Stimulated activated CD8-positive, alpha-beta memory T cell treated with anti-CD3 and anti-CD28 coated beads, Interleukin-7, amount 100 ng/mL, for 1 hour (primary cell): ENCODE measurements around the gene LRRC45.

Source experiments
- DNase-seq, 2 donors: peaks; one replicate each; pipeline ENCODE4 v3.0.0-alpha.2; 2020; ENCODE audit warnings: low read depth in 2 of 2

LRRC45 gene

GRCh38 chr17:82018989-82019689 is 4.0 kb upstream of the LRRC45 start:
- no peak for DNase-seq

- DNase-seq: peak in 1 of 2 donors; percentile 50
Observed at GRCh38 chr17:82019690-82020571, 3.2 kb upstream of the LRRC45 start.

- no peak for DNase-seq
Observed at GRCh38 chr17:82020572-82021106, 2.5 kb upstream of the LRRC45 start.

GRCh38 chr17:82021107-82021899 is 1.8 kb upstream of the LRRC45 start:
- peak in 1 of 2 donors; percentile 35 for DNase-seq

GRCh38 chr17:82021900-82022309 is 1.2 kb upstream of the LRRC45 start:
- no peak for DNase-seq

DNA sequence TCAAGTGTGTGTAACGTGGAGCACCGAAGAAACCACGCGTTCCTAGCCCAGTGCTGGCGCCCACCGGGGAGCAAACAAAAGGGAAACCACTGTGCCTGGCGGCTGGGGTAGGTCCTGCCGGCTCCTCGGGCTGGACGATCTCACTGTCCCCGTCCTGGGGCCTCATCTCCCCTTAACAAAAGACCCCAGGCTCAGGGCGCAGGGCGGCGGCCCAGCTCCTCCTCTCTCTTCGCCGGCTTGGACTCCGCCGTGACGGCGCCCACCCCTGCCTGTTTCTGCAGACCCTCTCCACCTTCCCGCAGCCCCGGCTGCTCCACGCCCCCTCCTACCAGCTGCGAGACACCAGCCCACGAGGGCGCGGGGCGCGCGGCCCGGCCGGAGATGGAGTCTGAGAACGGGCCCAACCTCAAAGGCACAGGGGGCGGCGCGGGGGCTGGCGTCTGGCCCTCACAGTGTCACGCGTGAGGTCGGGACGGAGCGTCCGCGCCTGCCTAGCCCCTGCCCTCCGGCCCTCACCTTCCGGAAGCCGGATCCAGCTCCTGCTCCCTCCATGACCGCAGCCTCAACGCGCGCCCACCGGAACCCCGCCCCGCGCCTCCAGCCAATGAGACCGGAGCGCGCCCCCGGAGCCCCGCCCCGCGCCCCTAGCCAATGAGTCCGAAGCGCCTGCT is 660 bp upstream of the LRRC45 start, which contains the start of gene CENPX:
CENPX (minus strand) TSS at position 569 of the 671 bp plus-strand sequence; CDS start at position 552, 17 bp downstream.
- DNase-seq: no peak

GRCh38 chr17:82023447-82024241 is 539 bp downstream of the LRRC45 start:
- DNase-seq: no peak

DNA sequence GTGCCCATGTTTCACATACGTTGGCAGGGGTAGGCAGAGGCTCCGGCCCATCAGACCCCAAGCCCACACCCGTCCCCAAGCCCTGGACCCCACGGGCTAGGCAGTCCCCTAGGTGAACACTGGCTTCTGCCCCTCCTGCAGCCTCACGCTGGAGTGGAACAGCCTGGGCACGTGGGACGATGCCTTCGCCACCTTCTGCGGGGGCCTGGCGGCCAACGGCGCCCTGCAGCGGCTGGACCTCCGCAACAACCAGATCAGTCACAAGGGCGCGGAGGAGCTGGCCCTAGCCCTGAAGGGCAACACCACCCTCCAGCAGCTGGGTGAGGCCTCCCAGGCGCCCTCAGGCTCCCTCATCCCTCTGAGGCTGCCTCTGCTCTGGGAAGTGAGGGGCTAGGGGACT is 1.8 kb downstream of the LRRC45 start:
- DNase-seq: no peak

DNA sequence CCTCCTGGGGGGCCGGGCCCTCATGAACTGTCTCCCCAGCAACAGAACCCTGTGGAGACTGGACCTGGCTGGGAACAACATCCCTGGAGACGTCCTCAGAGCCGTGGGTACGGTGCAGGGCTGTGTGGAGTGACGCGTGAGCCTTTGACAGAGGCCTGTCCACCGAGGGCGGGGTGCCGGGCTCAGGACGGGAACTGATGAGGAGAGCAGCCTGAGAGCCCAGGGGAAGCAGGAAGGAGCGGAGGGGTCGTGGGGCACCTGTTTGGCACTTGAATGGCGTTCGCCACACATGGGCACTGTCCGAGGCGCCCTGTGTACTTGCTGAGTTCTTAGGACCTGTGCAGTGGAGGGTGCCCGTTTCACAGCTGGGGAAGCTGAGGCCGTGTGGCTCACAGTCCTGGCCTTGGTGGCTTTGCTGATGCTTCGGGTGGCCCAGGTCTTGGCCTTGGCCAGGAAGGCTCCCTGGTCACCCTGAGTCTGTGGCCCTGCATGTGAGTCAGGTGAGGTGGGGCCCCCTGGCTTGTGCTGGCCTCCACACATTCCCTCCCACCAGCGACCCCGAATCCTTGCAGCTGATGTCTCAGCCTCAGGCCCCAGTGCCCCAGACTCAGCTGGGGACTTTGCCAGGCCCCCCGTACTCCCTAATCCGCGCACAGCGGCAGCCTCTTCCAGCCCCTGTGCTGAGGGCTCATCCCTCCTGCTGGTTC is 2.4 kb downstream of the LRRC45 start:
- DNase-seq: no peak

DNA sequence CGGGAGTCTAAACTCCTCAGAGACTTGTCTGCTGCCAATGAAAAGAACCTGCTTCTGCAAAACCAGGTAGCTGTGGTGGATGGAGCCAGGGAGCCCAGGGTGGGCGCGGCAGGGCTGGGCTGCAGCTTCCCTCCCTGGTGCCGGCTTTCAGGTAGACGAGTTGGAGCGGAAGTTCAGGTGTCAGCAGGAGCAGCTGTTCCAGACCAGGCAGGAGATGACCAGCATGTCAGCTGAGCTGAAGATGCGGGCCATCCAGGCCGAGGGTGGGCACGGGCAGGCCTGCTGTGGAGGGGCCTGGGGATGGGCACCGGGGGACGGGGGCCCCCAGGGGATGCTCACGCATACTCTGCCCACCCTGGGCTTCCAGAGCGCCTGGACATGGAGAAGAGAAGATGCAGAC is 5.1 kb downstream of the LRRC45 start:
- no peak for DNase-seq

GRCh38 chr17:82028966-82029365 is 5.9 kb downstream of the LRRC45 start:
- DNase-seq: no peak

DNA sequence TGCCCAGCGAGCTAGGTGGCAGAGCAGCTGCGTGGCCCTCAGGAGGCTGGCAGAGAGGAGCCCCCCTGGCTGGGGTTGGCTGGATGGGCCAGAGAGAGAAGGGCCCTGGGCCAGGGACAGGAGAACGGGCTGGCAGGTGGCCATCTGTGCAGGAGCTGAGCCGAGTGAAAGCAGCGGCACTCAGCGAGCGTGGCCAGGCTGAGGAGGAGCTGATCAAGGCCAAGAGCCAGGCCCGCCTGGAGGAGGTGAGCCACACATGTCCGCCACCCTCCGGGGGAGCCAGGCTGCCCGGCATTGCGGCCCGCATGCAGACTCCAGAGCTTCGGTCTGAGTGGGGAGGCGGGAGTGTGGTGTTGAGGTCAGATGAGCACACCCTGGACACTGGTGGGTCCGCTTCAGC is 6.3 kb downstream of the LRRC45 start:
- DNase-seq: no peak

DNA sequence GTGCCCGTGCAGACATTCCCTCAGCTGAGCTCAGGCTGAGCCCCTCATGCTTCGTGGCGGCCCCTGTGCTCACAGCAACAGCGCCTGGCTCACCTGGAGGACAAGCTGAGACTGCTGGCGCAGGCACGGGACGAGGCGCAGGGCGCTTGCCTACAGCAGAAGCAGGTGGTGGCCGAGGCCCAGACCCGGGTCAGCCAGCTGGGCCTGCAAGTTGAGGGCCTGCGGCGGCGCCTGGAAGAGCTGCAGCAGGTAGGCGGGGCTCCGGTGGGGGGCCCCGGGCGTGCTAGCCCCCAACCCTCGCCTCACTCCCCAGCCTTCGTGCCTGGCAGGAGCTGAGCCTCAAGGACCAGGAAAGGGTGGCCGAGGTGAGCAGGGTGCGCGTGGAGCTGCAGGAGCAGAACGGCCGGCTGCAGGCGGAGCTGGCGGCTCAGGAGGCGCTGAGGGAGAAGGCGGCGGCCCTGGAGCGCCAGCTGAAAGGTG is 6.9 kb downstream of the LRRC45 start:
- DNase-seq: no peak

- DNase-seq: peak; percentile 62 to 63
Observed at GRCh38 chr17:82030470-82031302, 7.6 kb downstream of the LRRC45 start.

GRCh38 chr17:82031303-82031884 is 8.3 kb downstream of the LRRC45 start, which contains the start of gene RAC3:
Gene RAC3, plus strand, starts transcription at chr17:82031678. Its CDS starts 84 bp downstream, at chr17:82031762.
- no peak for DNase-seq

- DNase-seq: no peak
Observed at GRCh38 chr17:82031885-82032627, 9.0 kb downstream of the LRRC45 start.

DNA sequence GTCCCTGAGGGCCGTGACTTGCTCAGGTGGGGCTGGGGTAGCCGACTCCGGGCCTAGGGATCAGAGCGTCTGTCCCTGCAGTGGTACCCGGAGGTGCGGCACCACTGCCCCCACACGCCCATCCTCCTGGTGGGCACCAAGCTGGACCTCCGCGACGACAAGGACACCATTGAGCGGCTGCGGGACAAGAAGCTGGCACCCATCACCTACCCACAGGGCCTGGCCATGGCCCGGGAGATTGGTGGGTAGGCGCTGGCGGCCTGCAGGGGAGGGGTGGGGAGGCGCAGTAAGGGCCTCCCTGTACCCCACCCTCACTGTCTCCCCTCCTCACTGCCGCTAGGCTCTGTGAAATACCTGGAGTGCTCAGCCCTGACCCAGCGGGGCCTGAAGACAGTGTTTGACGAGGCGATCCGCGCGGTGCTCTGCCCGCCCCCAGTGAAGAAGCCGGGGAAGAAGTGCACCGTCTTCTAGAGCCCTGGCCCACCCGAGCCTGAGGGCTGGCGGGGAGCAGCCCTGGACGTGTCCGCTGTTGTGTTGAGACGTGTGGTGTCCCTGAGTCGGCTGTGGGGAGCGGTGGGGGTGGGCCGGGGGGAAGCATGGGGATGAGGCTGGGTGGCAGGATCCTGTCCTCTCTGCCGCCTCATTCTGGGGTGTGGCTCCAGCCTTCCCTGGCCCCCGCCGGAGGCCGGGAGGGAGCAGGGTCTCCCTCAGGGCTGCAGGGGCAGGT is 10.4 kb downstream of the LRRC45 start:
- no peak for DNase-seq
